ENCODE measurements around the gene TNRC6C. TPM values are rescaled to one million over a fixed set of nuclear protein-coding genes. Genes with fewer than 3 reads are reported as not detected.

TNRC6C gene
- total and polyA plus RNA-seq, 9 of the 15 experiments (the other 6 are each of a cell fraction or from before 2014, with no cell fraction given) = 0.20 to 4.9 (median 2.3) TPM

DNA sequence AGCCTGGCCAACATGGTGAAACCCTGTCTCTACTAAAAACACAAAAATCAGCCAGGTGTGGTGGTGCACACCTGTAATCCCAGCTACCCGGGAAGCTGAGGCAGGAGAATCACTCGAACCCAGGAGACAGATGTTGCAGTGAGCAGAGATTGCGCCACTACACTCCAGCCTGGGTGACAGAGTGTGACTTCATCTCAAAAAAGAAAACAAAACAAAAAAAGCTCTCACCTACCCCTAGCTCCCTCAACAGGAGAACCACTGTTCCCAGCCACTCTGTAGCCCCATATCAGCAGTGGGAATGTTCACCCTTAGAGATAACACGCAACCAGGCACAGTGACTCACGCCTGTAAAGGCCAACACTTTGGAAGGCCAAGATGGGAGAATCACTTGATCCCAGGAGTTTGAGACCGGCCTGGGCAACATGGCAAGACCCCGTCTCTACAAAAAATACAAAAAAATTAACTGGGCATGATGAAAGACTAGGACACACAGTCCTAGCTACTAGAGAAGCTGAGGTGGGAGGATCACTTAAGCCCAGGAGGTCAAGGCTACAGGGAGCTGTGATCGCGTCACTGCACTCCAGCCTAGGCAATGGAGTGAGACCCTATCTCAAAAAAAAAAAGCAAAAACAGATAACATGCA is 177.5 kb downstream of the TNRC6C start (continued):
- TF ChIP-seq, protein P1, sequence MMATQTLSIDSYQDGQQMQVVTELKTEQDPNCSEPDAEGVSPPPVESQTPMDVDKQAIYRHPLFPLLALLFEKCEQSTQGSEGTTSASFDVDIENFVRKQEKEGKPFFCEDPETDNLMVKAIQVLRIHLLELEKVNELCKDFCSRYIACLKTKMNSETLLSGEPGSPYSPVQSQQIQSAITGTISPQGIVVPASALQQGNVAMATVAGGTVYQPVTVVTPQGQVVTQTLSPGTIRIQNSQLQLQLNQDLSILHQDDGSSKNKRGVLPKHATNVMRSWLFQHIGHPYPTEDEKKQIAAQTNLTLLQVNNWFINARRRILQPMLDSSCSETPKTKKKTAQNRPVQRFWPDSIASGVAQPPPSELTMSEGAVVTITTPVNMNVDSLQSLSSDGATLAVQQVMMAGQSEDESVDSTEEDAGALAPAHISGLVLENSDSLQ (IDR thresholded peaks at IDR 0.05) = peak; percentile 4; the same call in 1 of the 2 replicates
- TF ChIP-seq EHMT2 (IDR thresholded peaks at IDR 0.05) = peak; percentile 46; the same call in 1 of the 2 replicates
- 0 out of 2 replicates have a peak, but pooled peaks have one; percentile 12 for TF ChIP-seq ESRRA (IDR thresholded peaks at IDR 0.05; ENCODE audit: borderline replicate concordance, low read depth)
- TF ChIP-seq ZNF175 (CRISPR knock-in tag; IDR thresholded peaks at IDR 0.05; ENCODE audit: low read depth) = 0 out of 2 replicates have a peak, but pooled peaks have one; percentile 15
- TF ChIP-seq BRD9 (IDR thresholded peaks at IDR 0.05; ENCODE audit: low read depth, partially characterized antibody) = peak; percentile 63
- peak; percentile 12; the same call in 1 of the 2 replicates for TF ChIP-seq L3MBTL2 (IDR thresholded peaks at IDR 0.05)
- peak; percentile 39; the same call in 1 of the 2 replicates for TF ChIP-seq MEF2D (tag; conservative IDR thresholded peaks at IDR 0.05; ENCODE audit: low read depth)
- peak; percentile 95 for TF ChIP-seq CEBPB (tag; IDR thresholded peaks at IDR 0.05)
- no peak for TF ChIP-seq SPI1 (IDR thresholded peaks at IDR 0.05; ENCODE audit: borderline replicate concordance, low read depth, low read length)
- peak; percentile 63; the same call in 1 of the 2 replicates for TF ChIP-seq ETV5 (CRISPR knock-in tag; IDR thresholded peaks at IDR 0.05; ENCODE audit: low read depth)
- peak; percentile 85 for TF ChIP-seq CEBPG (CRISPR knock-in tag; IDR thresholded peaks at IDR 0.05)
- TF ChIP-seq CEBPG (tag; conservative IDR thresholded peaks at IDR 0.05 in 1 of 2, IDR thresholded peaks at IDR 0.05 in 1 of 2) = peak in 1 of 2 experiments; percentile 59; a peak in 2 of 4 replicates
- TF ChIP-seq JUN (IDR thresholded peaks at IDR 0.05; ENCODE audit: borderline replicate concordance, low read depth, low read length) = peak; percentile 85
- 0 out of 2 replicates have a peak, but pooled peaks have one; percentile 41 for TF ChIP-seq JUN (CRISPR knock-in tag; IDR thresholded peaks at IDR 0.05; ENCODE audit: borderline replicate concordance)
- TF ChIP-seq, protein P2, sequence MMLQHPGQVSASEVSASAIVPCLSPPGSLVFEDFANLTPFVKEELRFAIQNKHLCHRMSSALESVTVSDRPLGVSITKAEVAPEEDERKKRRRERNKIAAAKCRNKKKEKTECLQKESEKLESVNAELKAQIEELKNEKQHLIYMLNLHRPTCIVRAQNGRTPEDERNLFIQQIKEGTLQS (IDR thresholded peaks at IDR 0.05) = peak; percentile 86
- TF ChIP-seq, protein P2 (CRISPR knock-in tag; conservative IDR thresholded peaks at IDR 0.05) = no peak
- TF ChIP-seq KDM1A (IDR thresholded peaks at IDR 0.05) = 0 out of 4 replicates have a peak, but pooled peaks of 1 of the 2 experiments have one; percentile 39
- no peak for TF ChIP-seq CAMTA2 (CRISPR knock-in tag; conservative IDR thresholded peaks at IDR 0.05)
